ENCODE measurements around the gene RARG. TPM values are rescaled to one million over a fixed set of nuclear protein-coding genes. Genes with fewer than 3 reads are reported as not detected.

RARG gene
- polyA plus RNA-seq, 3 donors, result 1.8 to 14.6 (median 2.3) TPM

GRCh38 chr12:53276511-53276910, 44.5 kb upstream of the RARG start:
- Histone ChIP-seq H3K36me3 (replicated peaks in 1 of 2; ENCODE audit: control insufficient read depth in 1 of 2, insufficient read depth in 2 of 2, low read length in 2 of 2) (peaks cover 39 to 71% of the 10 kb centered on the region in 2 donors), H3K9ac (ENCODE audit: insufficient read depth, low read length, poor library complexity, severe bottlenecking) (no peak overlapping the region), H4K20me1 (ENCODE audit: insufficient read depth, low read length) (no peaks in the 10 kb centered on the region), H3K79me2 (ENCODE audit: insufficient read depth, low read length) (peaks cover 10% of the 10 kb centered on the region), H3K4me1 (ENCODE audit: control insufficient read depth in 1 of 2, insufficient read depth in 2 of 2, low read length in 2 of 2) (no peaks in the 10 kb centered on the region), H3K27ac (ENCODE audit: low read depth in 1 of 2, low read length in 2 of 2) (no peak overlapping the region), H3K27me3 (ENCODE audit: control insufficient read depth in 2 of 2, insufficient read depth in 2 of 2, low read length in 2 of 2) (no peaks in the 10 kb centered on the region), H3K9me3 (replicated peaks in 1 of 2; ENCODE audit: control insufficient read depth in 1 of 2, insufficient read depth in 1 of 2, low read length in 2 of 2) (no peaks in the 10 kb centered on the region), H3K4me3 (replicated peaks in 1 of 3; ENCODE audit: low read depth in 2 of 3, low read length in 3 of 3) (no peak overlapping the region), H3K4me2 (replicated peaks; ENCODE audit: extremely low read depth, low read length, poor library complexity, severe bottlenecking) (no peak overlapping the region), H2AFZ (ENCODE audit: insufficient read depth, low read depth, low read length, poor library complexity, severe bottlenecking) (no peak overlapping the region)
- intact Hi-C loops (cut with micrococcal nuclease), result no loop called here
- no peaks in the 10 kb centered on the region for H3K4me1 Mint-ChIP-seq
- 97% methylated on average over 11 of the region's 11 CpGs for WGBS (ENCODE audit: insufficient coverage)
- no peak overlapping the region for H3K4me3 Mint-ChIP-seq
- H3K27me3 Mint-ChIP-seq (ENCODE audit: low read depth in 3 of 3), result no peaks in the 10 kb centered on the region
- DNase-seq, result no peak
- no peaks in the 10 kb centered on the region for H3K9me3 Mint-ChIP-seq
- H3K36me3 Mint-ChIP-seq, result peaks cover 42 to 86% of the 10 kb centered on the region in 2 donors
- TF ChIP-seq CTCF (IDR thresholded peaks at IDR 0.05), result no peak
- no peak overlapping the region for H3K27ac Mint-ChIP-seq

DNA sequence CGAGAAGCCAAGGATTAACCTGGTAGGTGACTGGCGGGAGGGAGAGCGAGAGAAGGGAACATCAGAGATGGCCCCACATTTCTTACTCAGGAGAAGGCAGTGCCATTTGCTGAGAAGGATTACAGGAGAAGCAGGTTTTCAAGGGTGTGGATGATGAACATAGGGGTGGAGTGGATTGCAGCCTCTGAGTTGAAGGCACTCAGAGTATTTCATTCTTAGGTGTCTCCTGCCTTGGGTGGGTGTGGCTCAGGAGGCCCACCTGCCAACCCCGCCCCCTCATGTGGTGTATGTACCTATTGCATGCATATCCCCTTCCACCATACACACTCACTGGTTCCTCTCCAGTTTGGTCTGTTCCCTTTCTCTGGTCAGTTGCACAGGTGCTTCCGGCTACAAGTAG, 42.4 kb upstream of the RARG start:
- 100% methylated on average over 4 of the region's 5 CpGs for WGBS (ENCODE audit: insufficient coverage)
- Histone ChIP-seq H3K9me3 (replicated peaks in 1 of 2; ENCODE audit: control insufficient read depth in 1 of 2, insufficient read depth in 1 of 2, low read length in 2 of 2) (no peaks in the 10 kb centered on the region), H3K4me2 (replicated peaks; ENCODE audit: extremely low read depth, low read length, poor library complexity, severe bottlenecking) (no peak overlapping the region), H3K4me3 (replicated peaks in 1 of 3; ENCODE audit: low read depth in 2 of 3, low read length in 3 of 3) (no peak overlapping the region), H4K20me1 (ENCODE audit: insufficient read depth, low read length) (no peaks in the 10 kb centered on the region), H3K36me3 (replicated peaks in 1 of 2; ENCODE audit: control insufficient read depth in 1 of 2, insufficient read depth in 2 of 2, low read length in 2 of 2) (peaks cover 29 to 52% of the 10 kb centered on the region in 2 donors), H3K27me3 (ENCODE audit: control insufficient read depth in 2 of 2, insufficient read depth in 2 of 2, low read length in 2 of 2) (no peaks in the 10 kb centered on the region), H3K4me1 (ENCODE audit: control insufficient read depth in 1 of 2, insufficient read depth in 2 of 2, low read length in 2 of 2) (peaks cover 9 to 12% of the 10 kb centered on the region in 2 donors), H3K27ac (ENCODE audit: low read depth in 1 of 2, low read length in 2 of 2) (no peak overlapping the region), H3K79me2 (ENCODE audit: insufficient read depth, low read length) (peaks cover 23% of the 10 kb centered on the region), H2AFZ (ENCODE audit: insufficient read depth, low read depth, low read length, poor library complexity, severe bottlenecking) (no peak overlapping the region), H3K9ac (ENCODE audit: insufficient read depth, low read length, poor library complexity, severe bottlenecking) (no peak overlapping the region)
- H3K4me1 Mint-ChIP-seq, result peaks cover 13% of the 10 kb centered on the region
- peak overlapping the region in 1 of 7 donors; percentile 73 for H3K27ac Mint-ChIP-seq
- peaks cover 35 to 83% of the 10 kb centered on the region in 2 donors for H3K36me3 Mint-ChIP-seq
- no peaks in the 10 kb centered on the region for H3K27me3 Mint-ChIP-seq (ENCODE audit: low read depth in 3 of 3)
- no peaks in the 10 kb centered on the region for H3K9me3 Mint-ChIP-seq
- no peak overlapping the region for H3K4me3 Mint-ChIP-seq
- intact Hi-C loops (cut with micrococcal nuclease), result no loop called here
- DNase-seq, result no peak
- no peak for TF ChIP-seq CTCF (IDR thresholded peaks at IDR 0.05)

Data from CD14-positive monocyte (primary cell).